Caco-2 (cell line): ENCODE measurements around the gene RNF14. TPM values are rescaled to one million over a fixed set of nuclear protein-coding genes. Genes with fewer than 3 reads are reported as not detected.

Experiments used
- BruUV-seq: library from RNA; stranded (reverse); fragments of 400-500 nt; replicated peaks from 2 replicates; lab custom pipeline; 2021; lab: Mats Ljungman, UMichigan
- CTCF ChIA-PET: fragments of 300-600 bp; sonication (Branson Sonifier 250); formaldehyde crosslinking; loops from one replicate; lab custom pipeline; 2022; ENCODE audit warnings: antibody characterized with exemption; lab: Charles Lee
- POLR2A ChIA-PET: fragments of 300-600 bp; sonication (Branson Sonifier 250); formaldehyde crosslinking; loops from one replicate; lab custom pipeline; 2022; ENCODE audit warnings: antibody characterized with exemption; lab: Charles Lee
- DNase-seq, 2 experiments: peaks; one replicate each; pipeline versions ENCODE4 v3.0.0 to v3.0.0-alpha.2; 2020 to 2022
- H3K27me3 ChIP-seq: replicated peaks from 2 replicates; pipeline ENCODE4 v1.6.0; 2011; ENCODE audit warnings: low read length; ENCODE audit not compliant: control insufficient read depth, insufficient read depth
- H3K36me3 ChIP-seq: 2 replicates; pipeline ENCODE4 v1.5.1; 2011; ENCODE audit warnings: low read length; ENCODE audit not compliant: control insufficient read depth, insufficient read depth
- H3K4me1 ChIP-seq: fragments of 250-450 bp; sonication (Bioruptor Pico); 2 replicates; pipeline ENCODE4 v1.5.1; 2020; ENCODE audit warnings: mild to moderate bottlenecking
- H3K4me3 ChIP-seq: 2 replicates; pipeline ENCODE4 v1.5.1; 2011; ENCODE audit warnings: low read depth, mild to moderate bottlenecking, control low read depth, low read length
- H3K9me3 ChIP-seq: fragments of 250-450 bp; sonication (Bioruptor Pico); 2 replicates; pipeline ENCODE4 v1.5.1; 2020; ENCODE audit warnings: mild to moderate bottlenecking, moderate library complexity
- H3K27ac Mint-ChIP-seq: one replicate; pipeline ENCODE4 v1.8.0; 2022; ENCODE audit warnings: mixed read lengths; ENCODE audit not compliant: unreplicated experiment
- H3K27me3 Mint-ChIP-seq: one replicate; pipeline ENCODE4 v1.8.0; 2022; ENCODE audit warnings: mixed read lengths; ENCODE audit not compliant: insufficient read depth, unreplicated experiment
- H3K36me3 Mint-ChIP-seq: one replicate; pipeline ENCODE4 v1.8.0; 2022; ENCODE audit warnings: mild to moderate bottlenecking, mixed read lengths; ENCODE audit not compliant: insufficient read depth, unreplicated experiment
- H3K4me1 Mint-ChIP-seq: one replicate; pipeline ENCODE4 v1.8.0; 2022; ENCODE audit warnings: low read depth, mixed read lengths; ENCODE audit not compliant: unreplicated experiment
- H3K4me3 Mint-ChIP-seq: one replicate; pipeline ENCODE4 v1.8.0; 2022; ENCODE audit warnings: mild to moderate bottlenecking, moderate library complexity, mixed read lengths; ENCODE audit not compliant: unreplicated experiment
- H3K9me3 Mint-ChIP-seq: one replicate; pipeline ENCODE4 v1.8.0; 2022; ENCODE audit warnings: mixed read lengths; ENCODE audit not compliant: unreplicated experiment
- intact Hi-C: fragments of 100-400 bp; cut with micrococcal nuclease; formaldehyde crosslinking; loops from one replicate; pipeline ENCODE4 v1.10.0; 2022; ENCODE audit not compliant: unreplicated experiment
- total RNA-seq: library from RNA; stranded (reverse); gene quantifications from 2 replicates; pipeline ENCODE4 v1.2.3, GENCODE V29; 2022
- TF ChIP-seq, protein P1 (sequence below), 2 experiments: fragments of 200-600 bp in 1 of 2; IDR thresholded peaks; 1 replicate in 1 of 2; 2 replicates in 1 of 2; pipeline versions ENCODE4 v1.5.1 to v1.8.0; 2011 to 2022; ENCODE audit warnings: antibody characterized with exemption in 1 of 2, control low read depth in 1 of 2, inconsistent platforms in 1 of 2, low read depth in 1 of 2, low read length in 1 of 2, mild to moderate bottlenecking in 1 of 2, moderate library complexity in 1 of 2; ENCODE audit not compliant: insufficient read depth in 1 of 2, severe bottlenecking in 1 of 2, unreplicated experiment in 1 of 2

Gene RNF14
- total RNA-seq, 1 experiment from 2014 or later, result 38.7 TPM

DNA sequence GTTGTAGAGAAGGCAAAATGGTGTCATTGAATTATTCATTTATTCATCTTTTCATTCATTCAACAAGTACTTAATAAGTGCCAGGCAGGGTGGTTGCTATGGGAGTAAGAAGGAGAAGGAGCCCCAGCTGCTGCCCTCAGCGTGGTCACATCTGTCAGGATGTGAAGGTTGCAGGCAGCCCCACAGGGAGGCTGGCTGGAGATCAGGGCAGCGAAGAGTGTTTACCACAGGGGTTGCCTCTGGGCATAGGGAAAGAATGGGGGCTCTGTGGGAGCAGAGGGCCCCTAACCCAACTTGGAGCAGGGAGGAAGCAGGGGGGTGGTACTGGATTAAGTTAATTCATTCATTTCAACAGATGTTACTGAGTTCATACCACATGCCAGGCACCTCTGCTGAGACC lies 16.9 kb upstream of the RNF14 start:
- TF ChIP-seq, protein P1, sequence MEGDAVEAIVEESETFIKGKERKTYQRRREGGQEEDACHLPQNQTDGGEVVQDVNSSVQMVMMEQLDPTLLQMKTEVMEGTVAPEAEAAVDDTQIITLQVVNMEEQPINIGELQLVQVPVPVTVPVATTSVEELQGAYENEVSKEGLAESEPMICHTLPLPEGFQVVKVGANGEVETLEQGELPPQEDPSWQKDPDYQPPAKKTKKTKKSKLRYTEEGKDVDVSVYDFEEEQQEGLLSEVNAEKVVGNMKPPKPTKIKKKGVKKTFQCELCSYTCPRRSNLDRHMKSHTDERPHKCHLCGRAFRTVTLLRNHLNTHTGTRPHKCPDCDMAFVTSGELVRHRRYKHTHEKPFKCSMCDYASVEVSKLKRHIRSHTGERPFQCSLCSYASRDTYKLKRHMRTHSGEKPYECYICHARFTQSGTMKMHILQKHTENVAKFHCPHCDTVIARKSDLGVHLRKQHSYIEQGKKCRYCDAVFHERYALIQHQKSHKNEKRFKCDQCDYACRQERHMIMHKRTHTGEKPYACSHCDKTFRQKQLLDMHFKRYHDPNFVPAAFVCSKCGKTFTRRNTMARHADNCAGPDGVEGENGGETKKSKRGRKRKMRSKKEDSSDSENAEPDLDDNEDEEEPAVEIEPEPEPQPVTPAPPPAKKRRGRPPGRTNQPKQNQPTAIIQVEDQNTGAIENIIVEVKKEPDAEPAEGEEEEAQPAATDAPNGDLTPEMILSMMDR (IDR thresholded peaks at IDR 0.05; ENCODE audit: insufficient read depth in 1 of 2, low read depth in 1 of 2, low read length in 1 of 2, severe bottlenecking in 1 of 2, unreplicated experiment in 1 of 2), result no peak
- CTCF ChIA-PET, result interaction anchor here (0.9 to 1.0 kb wide), 2 partner anchors 9 to 18 kb away, joined by 4 read pairs; partner anchors contain the start of gene RNF14
- no TSS peak for BruUV-seq
- H3K27ac Mint-ChIP-seq, result no peak overlapping the region
- no peaks in the 10 kb centered on the region for H3K9me3 Mint-ChIP-seq
- POLR2A ChIA-PET, result no interaction called here
- no peaks in the 10 kb centered on the region for H3K4me1 Mint-ChIP-seq
- intact Hi-C loops, result no loop called here
- H3K36me3 Mint-ChIP-seq, result no peaks in the 10 kb centered on the region
- no peak for DNase-seq
- H3K9me3 ChIP-seq, result no peaks in the 10 kb centered on the region
- no peaks in the 10 kb centered on the region for H3K4me1 ChIP-seq
- no peak overlapping the region for H3K4me3 Mint-ChIP-seq
- no peaks in the 10 kb centered on the region for H3K27me3 ChIP-seq
- H3K27me3 Mint-ChIP-seq, result peaks cover 4% of the 10 kb centered on the region
- H3K4me3 ChIP-seq, result no peak overlapping the region
- no peaks in the 10 kb centered on the region for H3K36me3 ChIP-seq

DNA sequence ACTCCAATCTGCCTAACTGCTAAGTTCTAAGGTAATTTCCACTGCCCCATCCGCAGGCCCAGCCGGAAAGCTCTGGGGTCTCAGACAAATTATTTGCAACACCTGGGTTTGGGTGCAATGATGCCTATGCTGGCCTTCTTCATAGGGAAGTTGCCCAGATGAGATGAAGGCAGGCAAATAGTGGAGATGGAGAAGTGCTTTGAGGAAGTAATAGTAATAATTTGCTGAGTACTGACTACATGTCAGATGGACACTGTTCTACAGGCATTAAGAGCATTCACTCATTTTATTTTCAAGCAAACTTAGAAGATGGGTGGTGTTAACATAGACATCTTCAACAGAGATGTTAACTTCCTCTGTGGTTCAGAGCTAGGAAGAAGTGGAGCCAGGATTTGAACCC lies 14.7 kb upstream of the RNF14 start:
- no TSS peak for BruUV-seq
- no peak overlapping the region for H3K4me3 Mint-ChIP-seq
- no peak overlapping the region for H3K27ac Mint-ChIP-seq
- no peaks in the 10 kb centered on the region for H3K4me1 ChIP-seq
- no peaks in the 10 kb centered on the region for H3K9me3 ChIP-seq
- CTCF ChIA-PET, result no interaction called here
- H3K27me3 ChIP-seq, result no peaks in the 10 kb centered on the region
- no peaks in the 10 kb centered on the region for H3K36me3 Mint-ChIP-seq
- no peaks in the 10 kb centered on the region for H3K9me3 Mint-ChIP-seq
- intact Hi-C loops, result no loop called here
- no peaks in the 10 kb centered on the region for H3K4me1 Mint-ChIP-seq
- H3K4me3 ChIP-seq, result no peak overlapping the region
- POLR2A ChIA-PET, result no interaction called here
- H3K36me3 ChIP-seq, result no peaks in the 10 kb centered on the region
- H3K27me3 Mint-ChIP-seq, result peaks cover 4% of the 10 kb centered on the region
- TF ChIP-seq, protein P1 (IDR thresholded peaks at IDR 0.05; ENCODE audit: insufficient read depth in 1 of 2, low read depth in 1 of 2, low read length in 1 of 2, severe bottlenecking in 1 of 2, unreplicated experiment in 1 of 2), result no peak
- DNase-seq, result no peak

DNA sequence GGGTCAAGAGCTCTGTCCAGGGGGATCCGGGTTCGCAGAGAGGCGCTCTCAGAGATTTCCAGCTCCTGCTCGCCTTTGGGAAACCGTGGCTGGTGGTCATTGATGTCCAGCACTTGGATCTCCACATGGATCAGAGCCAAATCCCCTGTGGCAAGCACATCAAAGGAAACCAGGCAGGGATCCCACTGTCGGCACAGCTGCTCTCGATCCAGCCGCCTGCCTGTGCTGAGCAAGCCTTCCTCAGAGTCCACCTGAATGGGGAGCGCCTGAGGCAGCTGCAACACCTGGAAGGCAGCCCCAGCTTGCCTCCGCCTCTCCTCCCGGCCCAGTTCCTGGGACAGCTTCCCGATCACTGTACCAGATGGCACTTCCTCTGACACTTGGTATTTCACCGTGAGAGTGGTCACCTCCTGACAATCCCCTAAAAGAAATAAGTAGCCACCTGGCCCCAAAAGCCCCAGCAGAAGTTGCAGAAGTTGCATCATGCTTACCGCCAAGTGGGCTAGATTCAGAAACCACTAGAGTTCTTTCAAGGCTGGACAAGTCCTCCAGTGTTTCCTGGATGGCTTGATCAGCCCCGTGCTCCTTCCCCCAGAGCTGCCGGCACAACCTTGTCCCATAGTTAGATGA lies 11.4 kb upstream of the RNF14 start:
- Histone ChIP-seq H3K36me3 (no peaks in the 10 kb centered on the region), H3K27me3 (no peaks in the 10 kb centered on the region), H3K4me3 (no peak overlapping the region), H3K4me1 (0 out of 2 replicates have a peak, but pooled peaks cover 5% of the 10 kb centered on the region), H3K9me3 (no peaks in the 10 kb centered on the region)
- no peaks in the 10 kb centered on the region for H3K4me1 Mint-ChIP-seq
- BruUV-seq, result no TSS peak
- TF ChIP-seq, protein P1 (IDR thresholded peaks at IDR 0.05; ENCODE audit: insufficient read depth in 1 of 2, low read depth in 1 of 2, low read length in 1 of 2, severe bottlenecking in 1 of 2, unreplicated experiment in 1 of 2), result no peak
- no peak overlapping the region for H3K4me3 Mint-ChIP-seq
- no peaks in the 10 kb centered on the region for H3K36me3 Mint-ChIP-seq
- POLR2A ChIA-PET, result no interaction called here
- no peaks in the 10 kb centered on the region for H3K9me3 Mint-ChIP-seq
- intact Hi-C loops, result no loop called here
- DNase-seq, result no peak
- CTCF ChIA-PET, result interaction anchor here (0.5 kb wide), 1 partner anchor 307 kb away, joined by 6 read pairs; no protein-coding TSS in a partner anchor
- peaks cover 4% of the 10 kb centered on the region for H3K27me3 Mint-ChIP-seq
- no peak overlapping the region for H3K27ac Mint-ChIP-seq
